ENCODE results near the gene CDCA5. TPM values are rescaled to one million over a fixed set of nuclear protein-coding genes. Genes with fewer than 3 reads are reported as not detected.
A peak's percentile ranks its signal among the peaks of the same experiment; 100 is the strongest.

CDCA5 gene
- total RNA-seq, 2 donors from 2014 or later = 0.54 to 5.3 TPM

DNA sequence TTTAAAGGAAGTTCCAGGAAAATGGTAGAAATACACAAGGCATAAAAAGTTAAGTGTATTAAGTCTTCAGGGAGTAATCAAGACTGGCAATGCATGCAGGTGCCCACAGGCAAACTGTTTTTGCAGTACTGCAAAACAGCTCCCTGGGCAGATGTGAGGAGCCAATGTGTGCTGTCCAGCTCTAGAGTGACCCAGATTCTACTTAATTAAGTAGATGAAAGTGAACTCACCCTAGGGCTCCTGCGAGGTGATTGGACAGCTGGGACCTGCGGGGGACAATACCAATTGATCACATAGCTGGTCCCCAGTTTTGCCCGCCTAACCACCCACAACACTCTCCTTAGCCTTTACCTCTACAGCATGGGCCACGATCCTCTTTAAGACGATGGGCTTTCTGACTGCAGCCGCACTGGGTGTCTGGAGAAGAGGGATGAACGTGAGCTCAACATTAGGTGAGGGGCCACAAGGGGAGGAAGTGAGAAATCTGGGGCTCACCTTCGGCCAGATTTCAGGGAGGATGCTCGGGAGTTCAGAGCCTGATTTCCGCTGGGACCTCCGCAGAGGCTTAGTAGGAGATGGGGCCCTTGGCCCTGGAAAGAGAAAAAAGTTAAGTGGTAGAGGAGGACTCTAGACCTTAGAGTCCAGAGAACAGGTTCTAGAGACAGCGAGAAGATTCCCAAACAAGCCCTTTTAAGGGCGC is 556 bp downstream of the CDCA5 start:
- TF ChIP-seq, protein P1, sequence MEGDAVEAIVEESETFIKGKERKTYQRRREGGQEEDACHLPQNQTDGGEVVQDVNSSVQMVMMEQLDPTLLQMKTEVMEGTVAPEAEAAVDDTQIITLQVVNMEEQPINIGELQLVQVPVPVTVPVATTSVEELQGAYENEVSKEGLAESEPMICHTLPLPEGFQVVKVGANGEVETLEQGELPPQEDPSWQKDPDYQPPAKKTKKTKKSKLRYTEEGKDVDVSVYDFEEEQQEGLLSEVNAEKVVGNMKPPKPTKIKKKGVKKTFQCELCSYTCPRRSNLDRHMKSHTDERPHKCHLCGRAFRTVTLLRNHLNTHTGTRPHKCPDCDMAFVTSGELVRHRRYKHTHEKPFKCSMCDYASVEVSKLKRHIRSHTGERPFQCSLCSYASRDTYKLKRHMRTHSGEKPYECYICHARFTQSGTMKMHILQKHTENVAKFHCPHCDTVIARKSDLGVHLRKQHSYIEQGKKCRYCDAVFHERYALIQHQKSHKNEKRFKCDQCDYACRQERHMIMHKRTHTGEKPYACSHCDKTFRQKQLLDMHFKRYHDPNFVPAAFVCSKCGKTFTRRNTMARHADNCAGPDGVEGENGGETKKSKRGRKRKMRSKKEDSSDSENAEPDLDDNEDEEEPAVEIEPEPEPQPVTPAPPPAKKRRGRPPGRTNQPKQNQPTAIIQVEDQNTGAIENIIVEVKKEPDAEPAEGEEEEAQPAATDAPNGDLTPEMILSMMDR (IDR thresholded peaks at IDR 0.05) = no peak
- Histone ChIP-seq H3K4me3 (peak overlapping the region; percentile 80), H3K4me1 (ENCODE audit: control insufficient read depth in 1 of 2, low read depth in 2 of 2) (peaks cover 10 to 22% of the 10 kb centered on the region in 2 donors), H3K27me3 (replicated peaks; ENCODE audit: insufficient read depth) (no peaks in the 10 kb centered on the region), H3K36me3 (peaks cover 15% of the 10 kb centered on the region), H3K27ac (peak overlapping the region; percentile 77 to 83), H3K9me3 (no peaks in the 10 kb centered on the region)
- no peak for ATAC-seq (ENCODE audit: insufficient number of reproducible peaks, low FRiP score, low read depth)
- DNase-seq (ENCODE audit: low spot score) = no peak

DNA sequence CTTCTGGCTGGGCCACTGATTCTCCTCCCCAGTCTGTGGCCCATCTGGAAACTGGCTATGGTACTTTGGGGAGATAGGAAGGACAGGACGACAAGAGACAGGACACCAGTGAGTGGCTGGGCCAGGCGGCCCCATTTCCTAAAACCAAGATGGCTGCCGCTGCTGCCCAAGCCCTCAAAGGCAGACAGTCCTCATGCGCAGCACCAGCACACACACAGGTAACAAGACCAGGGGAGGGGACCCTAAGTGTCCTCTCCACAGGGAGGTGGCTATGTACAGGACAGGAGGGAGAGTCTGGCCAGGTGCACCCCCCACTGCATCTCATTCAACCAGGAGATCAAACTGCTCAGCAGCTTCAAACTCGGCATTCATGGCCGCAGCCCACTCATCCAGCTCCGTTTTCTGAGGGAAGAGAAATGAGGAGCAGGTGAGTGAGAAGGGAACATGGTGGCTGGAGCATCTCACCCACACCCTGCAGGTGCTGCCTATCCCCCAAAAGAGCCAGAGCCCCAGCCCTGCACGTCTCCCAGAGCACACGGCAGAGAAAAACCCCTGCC is 5.0 kb downstream of the CDCA5 start:
- no peak for DNase-seq (ENCODE audit: low spot score)
- no peak overlapping the region for H3K27ac ChIP-seq
- H3K4me1 ChIP-seq (ENCODE audit: control insufficient read depth in 1 of 2, low read depth in 2 of 2) = peaks cover 3 to 7% of the 10 kb centered on the region in 2 donors
- no peaks in the 10 kb centered on the region for H3K27me3 ChIP-seq (replicated peaks; ENCODE audit: insufficient read depth)
- TF ChIP-seq, protein P1 (IDR thresholded peaks at IDR 0.05) = no peak
- no peaks in the 10 kb centered on the region for H3K36me3 ChIP-seq
- no peak overlapping the region for H3K4me3 ChIP-seq
- no peaks in the 10 kb centered on the region for H3K9me3 ChIP-seq
- ATAC-seq (ENCODE audit: insufficient number of reproducible peaks, low FRiP score, low read depth) = no peak

DNA sequence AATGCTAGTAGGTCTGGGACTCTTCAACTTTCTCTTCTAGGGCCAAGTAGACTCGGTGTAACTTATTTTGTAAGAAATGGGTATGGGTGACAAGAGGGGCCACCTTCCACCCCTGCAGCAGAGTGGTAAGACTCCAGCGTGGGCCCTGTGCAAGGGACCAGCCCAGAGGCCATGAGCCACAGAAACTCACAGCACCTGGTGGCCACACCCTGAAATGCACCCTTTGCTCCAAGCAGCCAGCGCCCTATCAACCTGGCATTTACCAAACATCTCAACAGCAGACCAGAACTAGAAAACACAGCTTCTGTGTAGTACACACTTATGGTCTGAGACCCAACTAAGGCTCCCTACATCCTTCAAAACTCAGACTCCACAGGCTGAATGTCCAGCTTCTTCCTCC is 5.7 kb downstream of the CDCA5 start:
- ATAC-seq (ENCODE audit: insufficient number of reproducible peaks, low FRiP score, low read depth) = no peak
- Histone ChIP-seq H3K4me3 (no peak overlapping the region), H3K27ac (no peak overlapping the region), H3K36me3 (no peaks in the 10 kb centered on the region), H3K9me3 (no peaks in the 10 kb centered on the region), H3K27me3 (replicated peaks; ENCODE audit: insufficient read depth) (no peaks in the 10 kb centered on the region), H3K4me1 (ENCODE audit: control insufficient read depth in 1 of 2, low read depth in 2 of 2) (peaks cover 0 to under 1% of the 10 kb centered on the region in 2 donors)
- TF ChIP-seq, protein P1 (IDR thresholded peaks at IDR 0.05) = peak; percentile 54
- no peak for DNase-seq (ENCODE audit: low spot score)

DNA sequence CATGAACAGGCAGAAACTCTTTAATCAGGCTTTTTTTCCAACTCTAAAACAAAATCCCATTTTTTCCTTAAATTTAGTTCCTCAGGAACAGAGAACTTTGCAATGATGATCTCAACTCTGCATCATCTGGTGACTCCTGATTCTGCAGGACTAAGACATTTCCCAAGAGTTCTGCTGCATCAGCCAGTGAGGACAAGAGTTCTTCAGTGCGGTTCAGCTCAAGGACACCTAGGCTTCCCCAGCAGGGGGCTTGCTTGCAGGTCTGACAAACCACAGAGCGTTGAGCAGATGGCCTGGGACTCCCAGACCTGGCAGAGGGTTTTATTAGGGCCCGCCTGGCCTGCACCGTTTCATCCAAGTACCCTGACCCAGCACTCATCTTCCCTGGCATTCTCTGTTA is 6.4 kb downstream of the CDCA5 start:
- Histone ChIP-seq H3K9me3 (no peaks in the 10 kb centered on the region), H3K27ac (no peak overlapping the region), H3K36me3 (no peaks in the 10 kb centered on the region), H3K4me1 (ENCODE audit: control insufficient read depth in 1 of 2, low read depth in 2 of 2) (no peaks in the 10 kb centered on the region), H3K4me3 (no peak overlapping the region), H3K27me3 (replicated peaks; ENCODE audit: insufficient read depth) (no peaks in the 10 kb centered on the region)
- DNase-seq (ENCODE audit: low spot score) (no peak), ATAC-seq (ENCODE audit: insufficient number of reproducible peaks, low FRiP score, low read depth) (no peak)
- TF ChIP-seq, protein P1 (IDR thresholded peaks at IDR 0.05) = no peak

DNA sequence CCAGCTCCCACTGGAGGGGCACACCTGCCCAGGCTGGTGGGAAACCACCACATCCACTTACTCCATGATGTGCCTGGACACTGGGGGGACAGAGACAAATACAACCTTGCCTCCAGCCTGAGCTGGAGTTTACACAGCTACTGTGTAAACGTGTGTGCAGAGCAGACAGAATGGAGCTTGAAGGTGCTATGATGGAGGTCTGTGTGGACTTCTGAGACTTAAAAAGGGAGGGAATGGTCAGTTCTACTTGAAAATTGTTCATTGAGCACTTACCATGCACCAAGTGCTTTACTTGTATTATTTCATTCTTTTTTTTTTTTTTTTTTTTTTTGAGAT is 11.2 kb downstream of the CDCA5 start:
- Histone ChIP-seq H3K27me3 (replicated peaks; ENCODE audit: insufficient read depth) (no peaks in the 10 kb centered on the region), H3K27ac (no peak overlapping the region), H3K36me3 (no peaks in the 10 kb centered on the region), H3K4me3 (no peak overlapping the region), H3K9me3 (no peaks in the 10 kb centered on the region), H3K4me1 (ENCODE audit: control insufficient read depth in 1 of 2, low read depth in 2 of 2) (no peaks in the 10 kb centered on the region)
- TF ChIP-seq, protein P1 (IDR thresholded peaks at IDR 0.05) = no peak
- ATAC-seq (ENCODE audit: insufficient number of reproducible peaks, low FRiP score, low read depth) (no peak), DNase-seq (ENCODE audit: low spot score) (no peak)

All from thoracic aorta (tissue), 2 donors.